K562 (cell line): Measurements from ENCODE around the gene P4HTM. TPM values are rescaled to one million over a fixed set of nuclear protein-coding genes. Genes with fewer than 3 reads are reported as not detected.

Source experiments
- ARID1B ChIP-seq: fragments of 450-650 bp; IDR thresholded peaks from 2 replicates; pipeline ENCODE4 v1.6.1; 2016; ENCODE audit warnings: antibody characterized with exemption, mild to moderate bottlenecking, inconsistent platforms
- EGR1 ChIP-seq: fragments of 450-650 bp; conservative IDR thresholded peaks from 2 replicates; pipeline ENCODE4 v1.6.1; 2017; ENCODE audit warnings: mild to moderate bottlenecking
- EP400 ChIP-seq: fragments of 450-650 bp; IDR thresholded peaks from 2 replicates; pipeline ENCODE4 v1.6.1; 2017; ENCODE audit warnings: antibody characterized with exemption, mild to moderate bottlenecking, moderate library complexity
- MAZ ChIP-seq, 2 experiments: fragments of 450-650 bp in 1 of 2; sonication (generic) in 1 of 2; formaldehyde crosslinking; IDR thresholded peaks in 1 of 2; conservative IDR thresholded peaks in 1 of 2; 2 replicates each; pipeline versions ENCODE4 v1.4.0 to v1.5.0; 2020; ENCODE audit warnings: mild to moderate bottlenecking in 1 of 2, missing genetic modification reagents in 1 of 2
- SMARCC2 ChIP-seq: fragments of 450-650 bp; IDR thresholded peaks from 2 replicates; pipeline ENCODE4 v1.6.1; 2017; ENCODE audit warnings: antibody characterized with exemption, moderate library complexity, mild to moderate bottlenecking, low read depth
- SRSF7 ChIP-seq: fragments of 200-400 bp; formaldehyde crosslinking; optimal IDR thresholded peaks from 2 replicates; pipeline ENCODE3; 2017; ENCODE audit warnings: mild to moderate bottlenecking, low read depth, low read length
- TEAD1 ChIP-seq, 2 experiments: fragments of 450-650 bp in 1 of 2; sonication (generic) in 1 of 2; formaldehyde crosslinking; IDR thresholded peaks; 2 replicates each; pipeline versions ENCODE4 v1.4.0 to v1.8.0; 2020 to 2022; ENCODE audit warnings: mild to moderate bottlenecking in 2 of 2, missing genetic modification reagents in 1 of 2
- ZBED1 ChIP-seq: IDR thresholded peaks from 2 replicates; pipeline ENCODE4 v1.6.1; 2014
- ZBTB7A ChIP-seq: IDR thresholded peaks from 2 replicates; pipeline ENCODE4 v1.6.1; 2011; ENCODE audit warnings: low read depth, mild to moderate bottlenecking, low read length, moderate library complexity, borderline replicate concordance; ENCODE audit not compliant: control insufficient read depth
- polyA plus RNA-seq, 8 experiments: library from polyadenylated mRNA; depleted of rRNA in 4 of 8; stranded (reverse) in 5 of 8; unstranded in 3 of 8; fragments of >200 nt; fragmentation: Nextera tagmentation in 2 of 8; fragmentation: Illumina TruSeq in 1 of 8; extraction: Ambion mirVana in 2 of 8; extraction: Trizol in 1 of 8; gene quantifications; 2 replicates each; pipeline versions ENCODE4 v1.2.1 to v1.2.3, GENCODE V29; 2011 to 2014; ENCODE audit warnings: inconsistent platforms in 1 of 8, missing spikeins in 1 of 8
- total RNA-seq, 7 experiments: library from RNA; depleted of rRNA in 6 of 7; stranded (reverse); fragments of >200 nt in 6 of 7; fragmentation: Illumina TruSeq in 2 of 7; extraction: Trizol in 2 of 7; gene quantifications; 2 replicates each; pipeline versions ENCODE4 v1.2.1 to v1.2.3, GENCODE V29; 2011 to 2021; ENCODE audit warnings: low replicate concordance in 1 of 7
- TF ChIP-seq, protein P1 (sequence below), 3 experiments: fragments of 200-800 bp in 1 of 3; fragments of 250-450 bp in 1 of 3; fragments of 450-650 bp in 1 of 3; sonication (Bioruptor Pico) in 1 of 3; sonication (Bioruptor generic) in 1 of 3; formaldehyde crosslinking in 1 of 3; IDR thresholded peaks; 2 replicates each; pipeline versions ENCODE4 v1.6.1 to v1.8.0; 2016 to 2022; ENCODE audit warnings: mild to moderate bottlenecking in 2 of 3, missing genetic modification characterization in 2 of 3, missing compliant biosample characterization in 1 of 3, moderate library complexity in 1 of 3
- TF ChIP-seq, protein P2 (sequence below): sonication (generic); IDR thresholded peaks from 2 replicates; pipeline ENCODE4 v1.6.1; 2016
- TF ChIP-seq, protein P3 (sequence below): fragments of 450-650 bp; IDR thresholded peaks from 2 replicates; pipeline ENCODE4 v1.7.1; 2018; ENCODE audit warnings: mild to moderate bottlenecking, low read depth; ENCODE audit not compliant: partially characterized antibody
- TF ChIP-seq, protein P4 (sequence below): sonication (generic); formaldehyde crosslinking; IDR thresholded peaks from 2 replicates; pipeline ENCODE4 v1.8.0; 2022; ENCODE audit warnings: mild to moderate bottlenecking, missing genetic modification reagents

P4HTM gene
- total and polyA plus RNA-seq, 9 of the 15 experiments (the other 6 are each of a cell fraction or from before 2014, with no cell fraction given): 0.09 to 0.66 (median 0.25) TPM; not detected in 2

DNA sequence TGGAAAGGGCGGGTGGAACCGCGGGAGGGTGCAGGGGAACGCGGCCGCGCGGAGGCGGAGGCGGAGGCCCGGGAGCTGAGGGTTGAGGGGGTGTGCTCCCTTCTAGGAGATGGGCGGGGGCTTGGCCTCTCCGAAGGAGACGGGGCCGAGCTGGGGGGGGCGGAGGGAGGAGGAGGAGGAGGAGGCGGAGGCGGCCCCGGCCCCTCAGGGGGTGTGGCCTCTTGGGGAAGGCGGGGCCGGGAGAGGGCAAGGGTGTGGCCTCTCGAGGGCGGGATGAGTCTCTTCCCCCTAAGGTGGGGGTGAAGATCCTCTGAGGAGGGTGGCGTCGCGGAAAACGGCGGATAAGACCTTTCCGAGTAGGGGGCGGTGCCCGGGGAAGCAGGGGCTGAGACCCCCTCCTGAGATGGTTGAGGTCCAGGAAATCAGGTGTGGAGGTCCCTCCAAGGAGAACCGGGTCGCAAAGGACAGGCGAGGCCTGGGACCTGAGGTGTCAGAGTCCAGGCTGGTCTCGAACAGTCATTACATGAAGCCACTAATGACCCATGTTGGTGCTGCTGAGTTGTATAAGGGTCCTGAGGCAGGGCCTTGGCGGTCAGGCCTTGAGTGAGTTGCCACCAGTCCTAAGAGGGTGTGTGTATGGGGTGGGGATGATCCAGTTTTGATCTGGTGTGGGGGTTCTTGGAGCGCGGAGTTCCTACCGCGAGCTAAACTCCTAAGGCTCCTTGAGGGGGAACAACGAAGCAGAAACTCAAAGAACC, 17.9 kb downstream of the P4HTM start (continued):
- TF ChIP-seq EGR1: peak; percentile 93
- 0 out of 2 replicates have a peak, but pooled peaks have one; percentile 7 for TF ChIP-seq ARID1B
- TF ChIP-seq, protein P1, sequence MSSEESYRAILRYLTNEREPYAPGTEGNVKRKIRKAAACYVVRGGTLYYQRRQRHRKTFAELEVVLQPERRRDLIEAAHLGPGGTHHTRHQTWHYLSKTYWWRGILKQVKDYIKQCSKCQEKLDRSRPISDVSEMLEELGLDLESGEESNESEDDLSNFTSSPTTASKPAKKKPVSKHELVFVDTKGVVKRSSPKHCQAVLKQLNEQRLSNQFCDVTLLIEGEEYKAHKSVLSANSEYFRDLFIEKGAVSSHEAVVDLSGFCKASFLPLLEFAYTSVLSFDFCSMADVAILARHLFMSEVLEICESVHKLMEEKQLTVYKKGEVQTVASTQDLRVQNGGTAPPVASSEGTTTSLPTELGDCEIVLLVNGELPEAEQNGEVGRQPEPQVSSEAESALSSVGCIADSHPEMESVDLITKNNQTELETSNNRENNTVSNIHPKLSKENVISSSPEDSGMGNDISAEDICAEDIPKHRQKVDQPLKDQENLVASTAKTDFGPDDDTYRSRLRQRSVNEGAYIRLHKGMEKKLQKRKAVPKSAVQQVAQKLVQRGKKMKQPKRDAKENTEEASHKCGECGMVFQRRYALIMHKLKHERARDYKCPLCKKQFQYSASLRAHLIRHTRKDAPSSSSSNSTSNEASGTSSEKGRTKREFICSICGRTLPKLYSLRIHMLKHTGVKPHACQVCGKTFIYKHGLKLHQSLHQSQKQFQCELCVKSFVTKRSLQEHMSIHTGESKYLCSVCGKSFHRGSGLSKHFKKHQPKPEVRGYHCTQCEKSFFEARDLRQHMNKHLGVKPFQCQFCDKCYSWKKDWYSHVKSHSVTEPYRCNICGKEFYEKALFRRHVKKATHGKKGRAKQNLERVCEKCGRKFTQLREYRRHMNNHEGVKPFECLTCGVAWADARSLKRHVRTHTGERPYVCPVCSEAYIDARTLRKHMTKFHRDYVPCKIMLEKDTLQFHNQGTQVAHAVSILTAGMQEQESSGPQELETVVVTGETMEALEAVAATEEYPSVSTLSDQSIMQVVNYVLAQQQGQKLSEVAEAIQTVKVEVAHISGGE (CRISPR knock-in tag; IDR thresholded peaks at IDR 0.05): no peak
- peak; percentile 50; the same call in 1 of the 2 replicates for TF ChIP-seq ZBTB7A
- TF ChIP-seq EP400: peak; percentile 70; the same call in 1 of the 2 replicates
- TF ChIP-seq SMARCC2: no peak
- 0 out of 2 replicates have a peak, but pooled peaks have one; percentile 2 for TF ChIP-seq ZBED1
- TF ChIP-seq, protein P2, sequence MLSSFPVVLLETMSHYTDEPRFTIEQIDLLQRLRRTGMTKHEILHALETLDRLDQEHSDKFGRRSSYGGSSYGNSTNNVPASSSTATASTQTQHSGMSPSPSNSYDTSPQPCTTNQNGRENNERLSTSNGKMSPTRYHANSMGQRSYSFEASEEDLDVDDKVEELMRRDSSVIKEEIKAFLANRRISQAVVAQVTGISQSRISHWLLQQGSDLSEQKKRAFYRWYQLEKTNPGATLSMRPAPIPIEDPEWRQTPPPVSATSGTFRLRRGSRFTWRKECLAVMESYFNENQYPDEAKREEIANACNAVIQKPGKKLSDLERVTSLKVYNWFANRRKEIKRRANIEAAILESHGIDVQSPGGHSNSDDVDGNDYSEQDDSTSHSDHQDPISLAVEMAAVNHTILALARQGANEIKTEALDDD: no peak
- TF ChIP-seq, protein P3, sequence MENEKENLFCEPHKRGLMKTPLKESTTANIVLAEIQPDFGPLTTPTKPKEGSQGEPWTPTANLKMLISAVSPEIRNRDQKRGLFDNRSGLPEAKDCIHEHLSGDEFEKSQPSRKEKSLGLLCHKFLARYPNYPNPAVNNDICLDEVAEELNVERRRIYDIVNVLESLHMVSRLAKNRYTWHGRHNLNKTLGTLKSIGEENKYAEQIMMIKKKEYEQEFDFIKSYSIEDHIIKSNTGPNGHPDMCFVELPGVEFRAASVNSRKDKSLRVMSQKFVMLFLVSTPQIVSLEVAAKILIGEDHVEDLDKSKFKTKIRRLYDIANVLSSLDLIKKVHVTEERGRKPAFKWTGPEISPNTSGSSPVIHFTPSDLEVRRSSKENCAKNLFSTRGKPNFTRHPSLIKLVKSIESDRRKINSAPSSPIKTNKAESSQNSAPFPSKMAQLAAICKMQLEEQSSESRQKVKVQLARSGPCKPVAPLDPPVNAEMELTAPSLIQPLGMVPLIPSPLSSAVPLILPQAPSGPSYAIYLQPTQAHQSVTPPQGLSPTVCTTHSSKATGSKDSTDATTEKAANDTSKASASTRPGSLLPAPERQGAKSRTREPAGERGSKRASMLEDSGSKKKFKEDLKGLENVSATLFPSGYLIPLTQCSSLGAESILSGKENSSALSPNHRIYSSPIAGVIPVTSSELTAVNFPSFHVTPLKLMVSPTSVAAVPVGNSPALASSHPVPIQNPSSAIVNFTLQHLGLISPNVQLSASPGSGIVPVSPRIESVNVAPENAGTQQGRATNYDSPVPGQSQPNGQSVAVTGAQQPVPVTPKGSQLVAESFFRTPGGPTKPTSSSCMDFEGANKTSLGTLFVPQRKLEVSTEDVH: peak; percentile 9
- TF ChIP-seq MAZ (CRISPR knock-in tag; conservative IDR thresholded peaks at IDR 0.05 in 1 of 2, IDR thresholded peaks at IDR 0.05 in 1 of 2): peak in 1 of 2 experiments; percentile 85; a peak in 3 of 4 replicates
- TF ChIP-seq, protein P4, sequence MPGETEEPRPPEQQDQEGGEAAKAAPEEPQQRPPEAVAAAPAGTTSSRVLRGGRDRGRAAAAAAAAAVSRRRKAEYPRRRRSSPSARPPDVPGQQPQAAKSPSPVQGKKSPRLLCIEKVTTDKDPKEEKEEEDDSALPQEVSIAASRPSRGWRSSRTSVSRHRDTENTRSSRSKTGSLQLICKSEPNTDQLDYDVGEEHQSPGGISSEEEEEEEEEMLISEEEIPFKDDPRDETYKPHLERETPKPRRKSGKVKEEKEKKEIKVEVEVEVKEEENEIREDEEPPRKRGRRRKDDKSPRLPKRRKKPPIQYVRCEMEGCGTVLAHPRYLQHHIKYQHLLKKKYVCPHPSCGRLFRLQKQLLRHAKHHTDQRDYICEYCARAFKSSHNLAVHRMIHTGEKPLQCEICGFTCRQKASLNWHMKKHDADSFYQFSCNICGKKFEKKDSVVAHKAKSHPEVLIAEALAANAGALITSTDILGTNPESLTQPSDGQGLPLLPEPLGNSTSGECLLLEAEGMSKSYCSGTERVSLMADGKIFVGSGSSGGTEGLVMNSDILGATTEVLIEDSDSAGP (CRISPR knock-in tag): 0 out of 2 replicates have a peak, but pooled peaks have one; percentile 0
- no peak for TF ChIP-seq TEAD1 (CRISPR knock-in tag; IDR thresholded peaks at IDR 0.05)
- TF ChIP-seq SRSF7: no peak
- TF ChIP-seq, all 486 proteins: peak for 25
